AG04449 (cell line): ENCODE results near the gene GPHN.

ENCODE experiments used
- CTCF ChIA-PET: fragments of 350-600 bp; formaldehyde crosslinking; extraction: SDS; loops from one replicate; lab custom pipeline; 2021; ENCODE audit warnings: antibody characterized with exemption; lab: Yijun Ruan, JAX
- POLR2A ChIA-PET: fragments of 400-600, 350-600 bp; formaldehyde crosslinking; extraction: SDS; loops from one replicate; lab custom pipeline; 2020; ENCODE audit warnings: antibody characterized with exemption, inconsistent platforms; lab: Yijun Ruan, JAX
- DNase-seq: peaks from one replicate; pipeline ENCODE4 v3.0.0-alpha.2; 2010; ENCODE audit warnings: low read depth, low spot score
- H3K4me3 ChIP-seq: 2 replicates; pipeline ENCODE4 v1.5.1; 2011; ENCODE audit warnings: low read depth, mild to moderate bottlenecking, control low read depth, low read length
- CTCF ChIP-seq: IDR thresholded peaks from one replicate; pipeline ENCODE4 v1.5.1; 2011; ENCODE audit warnings: mild to moderate bottlenecking, moderate library complexity, low read length, control low read depth, inconsistent platforms; ENCODE audit not compliant: insufficient read depth; ENCODE audit errors: missing control alignments

Gene GPHN

GRCh38 chr14:66982247-66982646 is 474.3 kb downstream of the GPHN start:
- no peak for TF ChIP-seq CTCF
- CTCF ChIA-PET, result no interaction called here
- no peak for DNase-seq
- H3K4me3 ChIP-seq, result no peak overlapping the region
- POLR2A ChIA-PET, result no interaction called here

GRCh38 chr14:66992776-66993175 is 484.8 kb downstream of the GPHN start:
- ChIA-PET CTCF (no interaction called here), POLR2A (no interaction called here)
- no peak overlapping the region for H3K4me3 ChIP-seq
- DNase-seq, result no peak
- no peak for TF ChIP-seq CTCF

- H3K4me3 ChIP-seq, result no peak overlapping the region
- TF ChIP-seq CTCF, result no peak
- ChIA-PET CTCF (no interaction called here), POLR2A (no interaction called here)
- no peak for DNase-seq
These were observed 485.6 kb downstream of the GPHN start for GRCh38 chr14:66993512-66993911.

- TF ChIP-seq CTCF, result no peak
- POLR2A ChIA-PET, result no interaction called here
- H3K4me3 ChIP-seq, result no peak overlapping the region
- CTCF ChIA-PET, result no interaction called here
- no peak for DNase-seq
These were observed 490.1 kb downstream of the GPHN start for GRCh38 chr14:66998013-66998412.

GRCh38 chr14:66999978-67000377 is 492.0 kb downstream of the GPHN start:
- CTCF ChIA-PET, result no interaction called here
- DNase-seq, result no peak
- POLR2A ChIA-PET, result no interaction called here
- H3K4me3 ChIP-seq, result no peak overlapping the region
- no peak for TF ChIP-seq CTCF

GRCh38 chr14:67002994-67003753 is 495.2 kb downstream of the GPHN start:
- H3K4me3 ChIP-seq, result no peak overlapping the region
- no peak for TF ChIP-seq CTCF
- CTCF ChIA-PET, result no interaction called here
- DNase-seq, result no peak
- POLR2A ChIA-PET, result no interaction called here
